Activated CD8-positive, alpha-beta memory T cell treated with anti-CD3 and anti-CD28 coated beads for 48 hours (primary cell): ENCODE measurements around the gene SLC35B1.
"Not testable (repeated sequence)": the region's sequence is repeated elsewhere in the genome, so short reads cannot be mapped to it uniquely, and the experiment has no call there.

Source experiments
- DNase-seq, 3 experiments: peaks; one replicate each; pipeline ENCODE4 v3.0.0-alpha.2; 2020; ENCODE audit warnings: low read depth in 2 of 3, low spot score in 2 of 3

SLC35B1 gene

DNA sequence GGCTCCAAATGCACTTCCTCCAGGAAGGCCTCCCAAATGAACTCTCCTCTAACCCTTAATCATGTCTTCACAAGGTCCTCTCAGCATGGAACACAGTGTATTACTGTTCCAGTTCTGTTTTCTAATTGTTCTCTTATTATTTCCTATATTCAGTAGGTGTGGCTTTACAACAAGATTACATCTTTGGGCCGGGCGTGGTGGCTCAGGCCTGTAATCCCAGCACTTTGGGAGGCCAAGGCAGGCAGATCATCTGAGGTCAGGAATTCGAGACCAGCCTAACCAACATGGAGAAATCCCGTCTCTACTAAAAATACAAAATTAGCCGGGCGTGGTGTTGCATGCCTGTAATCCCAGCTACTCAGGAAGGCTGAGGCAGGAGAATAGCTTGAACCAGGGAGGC lies 34.1 kb downstream of the SLC35B1 start:
- DNase-seq: not testable (repeated sequence)

DNA sequence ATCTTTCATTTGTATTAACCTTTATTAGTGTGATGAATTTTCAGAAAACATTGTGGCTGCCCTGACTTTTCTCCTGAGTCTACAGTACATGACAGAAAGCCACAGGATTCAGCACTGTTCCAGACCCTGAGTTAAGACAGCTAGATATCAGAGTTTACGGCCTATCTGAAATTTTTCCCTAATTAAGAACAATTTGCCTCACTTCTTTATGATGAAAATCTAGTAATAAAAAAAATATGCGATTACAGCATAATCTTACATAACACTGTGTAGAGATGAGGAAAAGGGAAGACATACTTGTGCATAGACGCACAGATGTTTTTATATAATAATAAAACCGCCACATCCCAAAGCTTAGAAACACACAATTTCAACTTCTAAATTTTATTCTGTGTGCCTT lies 37.1 kb downstream of the SLC35B1 start:
- DNase-seq: no peak

DNA sequence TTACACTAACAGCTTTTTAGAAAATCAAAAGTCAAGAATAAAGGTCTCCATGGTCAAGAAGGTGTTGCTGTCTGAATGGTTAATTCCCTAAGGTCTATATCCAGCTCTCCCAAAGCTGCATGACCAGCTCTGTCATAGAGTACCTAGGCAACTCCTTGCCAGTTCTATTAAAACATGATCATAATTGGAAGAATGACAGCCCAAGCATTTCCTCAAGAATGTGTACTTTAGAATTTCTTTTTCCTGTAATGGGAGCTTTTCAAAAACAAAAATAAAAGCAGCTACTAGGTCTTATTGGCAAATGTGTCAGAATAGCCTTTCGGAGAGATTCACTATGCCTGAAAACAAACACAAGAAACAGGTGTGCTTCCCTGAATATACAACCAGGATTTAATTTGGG lies 37.8 kb downstream of the SLC35B1 start:
- no peak for DNase-seq

DNA sequence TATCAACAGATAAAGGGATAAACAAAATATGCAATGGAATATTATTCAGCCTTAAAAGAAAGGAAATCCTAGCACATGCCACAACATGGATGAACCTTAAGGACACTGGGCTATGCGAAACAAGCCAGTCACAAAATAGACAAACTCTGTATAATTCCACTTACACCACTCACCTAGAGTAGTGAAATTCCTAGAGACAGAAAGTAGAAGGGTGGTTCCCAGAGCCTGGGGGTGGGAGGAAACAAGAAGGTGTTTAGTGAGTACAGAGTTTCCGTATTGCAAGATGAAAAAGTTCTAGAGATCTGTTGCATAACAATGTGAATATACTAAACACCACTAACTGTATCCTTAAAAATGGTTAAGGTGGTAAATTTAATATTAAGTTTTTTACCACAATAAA lies 39.9 kb downstream of the SLC35B1 start:
- DNase-seq: no peak

DNA sequence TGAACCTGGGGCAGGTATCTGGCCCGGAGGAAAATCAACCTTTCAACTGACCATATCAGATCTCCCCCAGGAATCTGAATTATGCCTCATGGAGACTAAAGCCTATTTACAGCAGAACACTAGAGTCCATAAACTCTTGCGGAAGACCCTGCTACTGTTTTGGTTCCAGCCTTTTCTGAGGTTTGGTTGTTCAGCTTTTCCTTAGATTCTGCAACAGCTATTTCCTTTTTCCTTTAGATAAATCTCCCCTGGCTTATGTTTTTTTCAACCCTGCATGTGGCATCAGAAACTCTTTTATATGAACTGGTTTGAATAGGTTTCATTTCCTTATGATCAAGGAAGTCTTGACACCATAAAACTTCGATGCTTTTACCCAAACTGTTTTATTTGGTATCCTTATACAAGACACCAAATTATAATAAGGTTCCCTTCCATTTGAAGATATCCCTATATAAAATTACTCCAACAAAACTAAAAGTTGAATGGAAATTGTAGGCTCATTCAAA lies 43.0 kb downstream of the SLC35B1 start:
- DNase-seq: no peak

DNA sequence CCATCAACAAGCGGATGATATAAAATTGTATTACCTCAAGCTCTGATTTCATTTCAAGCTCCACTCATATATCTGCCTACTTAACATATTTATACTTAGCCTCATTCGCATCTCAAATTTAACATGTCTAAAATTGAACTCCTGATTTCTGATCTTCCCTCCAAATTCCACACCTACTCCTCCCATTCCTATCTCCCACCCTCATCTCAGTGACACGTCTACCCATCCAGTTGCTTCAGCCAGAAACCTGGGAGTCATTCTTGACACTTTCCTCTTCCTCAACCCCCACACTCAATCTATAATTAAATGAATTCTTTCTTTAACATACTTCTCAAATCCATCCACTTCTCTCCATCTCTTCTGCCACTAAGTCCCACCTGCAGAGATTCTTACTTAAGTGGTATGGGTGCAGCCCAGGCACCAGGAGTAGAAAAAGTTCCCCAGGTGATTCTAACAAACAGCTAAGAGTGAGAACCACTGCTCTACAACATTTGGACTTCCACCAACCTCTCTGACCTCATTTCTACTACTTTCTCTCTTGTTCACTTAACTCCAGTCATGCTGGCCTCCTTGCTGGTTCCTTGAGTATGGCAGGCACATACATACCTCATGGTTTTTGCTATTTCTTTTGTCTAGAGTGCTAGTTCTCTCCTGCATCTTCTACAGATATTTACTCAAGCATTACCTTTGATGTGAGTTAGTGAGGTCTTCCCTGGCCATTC lies 47.9 kb downstream of the SLC35B1 start:
- DNase-seq: no peak

DNA sequence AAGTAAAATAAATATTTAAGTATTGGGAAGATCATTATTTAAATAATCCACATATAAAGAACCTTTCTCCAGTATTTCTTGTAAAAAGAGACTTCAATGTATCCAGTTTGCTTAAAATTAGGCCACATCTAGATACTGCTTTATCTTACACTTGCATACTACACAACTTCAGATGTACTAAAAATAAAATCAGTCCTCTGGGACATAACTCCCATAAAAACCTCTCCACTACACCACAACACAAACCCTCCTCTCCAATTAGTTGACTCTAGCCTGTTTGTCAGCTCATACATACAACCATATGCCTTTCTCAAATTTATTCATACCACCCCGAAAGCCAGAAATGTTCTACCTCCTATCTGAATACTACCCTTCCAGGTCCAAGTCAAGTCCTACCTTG lies 51.5 kb downstream of the SLC35B1 start:
- DNase-seq: no peak
